Nephron (organoid): ENCODE results near the gene AHSA1.

Source experiments
- H3K27ac Mint-ChIP-seq, 3 experiments: 2 replicates each; pipeline ENCODE4 v1.8.0; 2020; ENCODE audit warnings: mixed read lengths in 3 of 3, mild to moderate bottlenecking in 2 of 3, moderate library complexity in 1 of 3
- H3K27me3 Mint-ChIP-seq: 2 replicates; pipeline ENCODE4 v1.8.0; 2021; ENCODE audit warnings: low read depth, mild to moderate bottlenecking, moderate library complexity, mixed read lengths
- H3K36me3 Mint-ChIP-seq: 2 replicates; pipeline ENCODE4 v1.8.0; 2020; ENCODE audit warnings: low read depth, mixed read lengths
- H3K4me1 Mint-ChIP-seq: 2 replicates; pipeline ENCODE4 v1.8.0; 2020; ENCODE audit warnings: mixed read lengths
- H3K4me3 Mint-ChIP-seq, 3 experiments: 2 replicates each; pipeline ENCODE4 v1.8.0; 2020; ENCODE audit warnings: mild to moderate bottlenecking in 3 of 3, mixed read lengths in 3 of 3, moderate library complexity in 2 of 3
- H3K9me3 Mint-ChIP-seq: 2 replicates; pipeline ENCODE4 v1.8.0; 2020; ENCODE audit warnings: mixed read lengths
- CTCF ChIP-seq, 3 experiments: fragments of 200-600 bp; sonication (generic); IDR thresholded peaks; one replicate each; pipeline ENCODE4 v1.5.0; 2021; ENCODE audit warnings: antibody characterized with exemption in 3 of 3; ENCODE audit not compliant: unreplicated experiment in 3 of 3

The AHSA1 gene

GRCh38 chr14:77485901-77486678 is 28.2 kb downstream of the AHSA1 start:
- TF ChIP-seq CTCF (IDR thresholded peaks at IDR 0.05; ENCODE audit: unreplicated experiment in 3 of 3) = no peak
- Mint-ChIP-seq H3K27me3 (no peaks in the 10 kb centered on the region), H3K4me1 (peaks cover 6% of the 10 kb centered on the region), H3K4me3 (no peak overlapping the region), H3K36me3 (no peaks in the 10 kb centered on the region), H3K27ac (peak overlapping the region in 1 of 3 experiments; percentile 93), H3K9me3 (no peaks in the 10 kb centered on the region)

- no peaks in the 10 kb centered on the region for H3K9me3 Mint-ChIP-seq
- no peaks in the 10 kb centered on the region for H3K36me3 Mint-ChIP-seq
- H3K4me3 Mint-ChIP-seq = no peak overlapping the region
- H3K4me1 Mint-ChIP-seq = peaks cover 4% of the 10 kb centered on the region
- H3K27me3 Mint-ChIP-seq = no peaks in the 10 kb centered on the region
- peak overlapping the region in 1 of 3 experiments; percentile 87 for H3K27ac Mint-ChIP-seq
- TF ChIP-seq CTCF (IDR thresholded peaks at IDR 0.05; ENCODE audit: unreplicated experiment in 3 of 3) = no peak
Measured at GRCh38 chr14:77488558-77488957, 30.7 kb downstream of the AHSA1 start.

GRCh38 chr14:77489041-77489440 is 31.1 kb downstream of the AHSA1 start:
- H3K27me3 Mint-ChIP-seq = no peaks in the 10 kb centered on the region
- no peak for TF ChIP-seq CTCF (IDR thresholded peaks at IDR 0.05; ENCODE audit: unreplicated experiment in 3 of 3)
- no peak overlapping the region for H3K4me3 Mint-ChIP-seq
- no peaks in the 10 kb centered on the region for H3K9me3 Mint-ChIP-seq
- no peaks in the 10 kb centered on the region for H3K36me3 Mint-ChIP-seq
- H3K27ac Mint-ChIP-seq = peak overlapping the region in 1 of 3 experiments; percentile 87
- no peaks in the 10 kb centered on the region for H3K4me1 Mint-ChIP-seq

GRCh38 chr14:77490347-77490986 is 32.6 kb downstream of the AHSA1 start:
- Mint-ChIP-seq H3K4me3 (no peak overlapping the region), H3K27me3 (peaks cover 5% of the 10 kb centered on the region), H3K36me3 (no peaks in the 10 kb centered on the region), H3K4me1 (no peaks in the 10 kb centered on the region), H3K9me3 (no peaks in the 10 kb centered on the region), H3K27ac (no peak overlapping the region)
- no peak for TF ChIP-seq CTCF (IDR thresholded peaks at IDR 0.05; ENCODE audit: unreplicated experiment in 3 of 3)

GRCh38 chr14:77491056-77491455 is 33.2 kb downstream of the AHSA1 start:
- Mint-ChIP-seq H3K27ac (no peak overlapping the region), H3K4me3 (no peak overlapping the region), H3K36me3 (no peaks in the 10 kb centered on the region), H3K27me3 (peaks cover 11% of the 10 kb centered on the region), H3K9me3 (no peaks in the 10 kb centered on the region), H3K4me1 (no peaks in the 10 kb centered on the region)
- TF ChIP-seq CTCF (IDR thresholded peaks at IDR 0.05; ENCODE audit: unreplicated experiment in 3 of 3) = no peak
